ENCODE measurements around the gene TSPAN18.

TSPAN18 gene

DNA sequence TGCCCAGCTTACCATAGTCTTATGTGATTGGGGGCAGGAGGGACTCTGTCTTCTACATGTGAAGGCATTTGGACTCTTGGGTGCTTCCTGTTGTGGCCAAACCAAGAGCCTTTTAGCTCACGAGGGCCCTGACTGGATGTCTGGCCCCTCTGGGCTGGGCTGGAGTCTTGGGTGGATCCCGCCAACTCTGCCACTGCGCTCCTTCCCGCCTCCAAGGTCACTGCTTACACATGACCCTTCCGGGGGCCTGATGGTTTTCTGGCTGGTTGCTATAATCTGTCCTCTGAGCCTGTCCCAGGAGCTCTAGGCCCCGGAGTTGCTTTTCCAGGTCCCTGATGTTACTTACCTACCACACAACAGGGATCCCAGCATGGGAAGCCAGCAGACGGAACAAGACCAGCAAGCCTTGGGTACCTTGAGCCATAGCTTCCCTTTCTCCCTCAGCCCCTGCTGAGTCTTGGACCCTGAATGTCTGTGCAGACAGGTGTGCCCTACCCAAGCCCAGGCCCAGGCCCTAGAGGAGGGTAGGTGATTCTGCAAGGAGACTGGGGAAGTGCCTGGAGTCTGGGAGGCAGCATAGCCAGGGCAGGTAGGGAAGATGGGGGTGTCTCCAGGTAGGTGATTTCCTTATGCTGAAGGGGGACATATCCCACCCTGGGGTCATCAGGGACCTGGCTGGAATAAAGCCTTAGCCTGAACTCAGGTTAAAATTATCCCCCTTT lies 100.3 kb downstream of the TSPAN18 start:
- DNase-seq: no peak

DNA sequence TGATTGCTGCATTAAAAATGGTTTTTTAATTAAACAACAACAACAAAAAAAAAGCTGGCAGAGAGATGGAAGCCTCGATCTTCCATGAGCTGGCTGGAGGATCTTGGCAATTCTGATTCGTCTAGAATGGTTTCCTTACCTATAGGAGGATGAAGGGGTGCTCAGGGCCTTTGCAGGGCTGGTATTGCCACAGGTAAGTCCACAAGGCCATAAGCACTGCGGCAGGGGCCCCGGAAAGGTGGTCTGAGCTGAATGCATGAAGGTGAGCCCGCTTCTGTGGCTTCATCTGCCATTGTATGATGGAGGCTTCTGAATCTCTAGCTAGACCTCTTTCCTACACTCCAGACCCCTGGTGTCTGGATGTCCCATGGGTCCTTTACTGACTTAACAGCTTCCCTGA lies 101.5 kb downstream of the TSPAN18 start:
- no peak for DNase-seq

DNA sequence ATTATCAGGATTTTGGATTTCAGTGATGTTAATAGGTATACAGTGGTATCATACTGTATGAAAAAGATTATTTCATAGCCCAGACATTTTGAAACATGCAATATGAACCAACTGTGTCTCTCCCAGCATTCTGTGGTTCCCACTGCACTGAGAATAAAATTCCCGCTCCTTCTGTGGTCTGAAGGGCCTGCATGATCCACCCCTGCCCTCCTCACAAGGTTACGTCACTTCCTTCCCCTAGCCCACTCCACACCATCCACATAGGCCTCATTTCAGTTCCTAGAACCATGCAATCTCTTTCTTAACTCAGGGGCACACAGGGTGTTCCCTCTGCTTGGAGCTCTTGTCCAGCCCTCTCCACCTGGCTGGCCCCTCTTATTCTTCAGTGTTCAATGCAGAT lies 103.1 kb downstream of the TSPAN18 start:
- DNase-seq: no peak

DNA sequence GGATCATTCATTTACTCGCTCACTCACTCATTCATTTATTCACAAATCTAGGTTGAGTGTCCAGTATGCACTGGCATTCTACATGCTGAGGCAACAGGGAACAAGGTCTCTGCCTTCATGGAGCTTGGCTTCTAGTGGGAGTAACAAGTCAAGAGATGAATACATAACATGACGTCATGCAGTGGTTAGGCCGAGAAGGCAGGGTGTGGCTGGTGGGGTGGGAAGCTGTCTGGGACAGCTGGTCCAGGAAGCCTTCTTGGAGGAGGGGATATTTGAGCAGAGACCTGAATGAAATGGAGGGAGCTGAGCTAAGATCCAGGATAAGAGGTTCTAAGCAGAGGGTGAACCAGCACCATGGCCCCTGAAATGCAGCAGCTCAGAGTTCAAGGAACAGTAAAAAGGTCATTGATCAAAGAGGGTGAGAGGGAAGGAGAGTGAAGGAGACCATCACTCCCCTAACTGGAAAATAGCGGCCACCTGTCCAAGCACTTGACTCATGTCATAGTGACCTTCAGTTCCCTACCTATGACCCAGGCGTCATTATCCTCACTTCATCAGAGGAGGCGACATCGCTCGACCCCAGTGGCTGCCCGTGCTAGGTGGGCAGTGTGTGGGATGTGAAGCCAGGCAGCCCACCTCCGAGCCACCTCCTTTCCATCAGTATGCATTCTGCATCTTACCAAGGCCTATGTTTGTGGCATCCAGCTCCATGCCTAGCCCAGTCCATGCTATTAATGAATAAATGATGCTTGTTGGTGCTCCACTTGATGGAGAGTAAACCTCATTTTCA lies 105.0 kb downstream of the TSPAN18 start:
- no peak for DNase-seq

DNA sequence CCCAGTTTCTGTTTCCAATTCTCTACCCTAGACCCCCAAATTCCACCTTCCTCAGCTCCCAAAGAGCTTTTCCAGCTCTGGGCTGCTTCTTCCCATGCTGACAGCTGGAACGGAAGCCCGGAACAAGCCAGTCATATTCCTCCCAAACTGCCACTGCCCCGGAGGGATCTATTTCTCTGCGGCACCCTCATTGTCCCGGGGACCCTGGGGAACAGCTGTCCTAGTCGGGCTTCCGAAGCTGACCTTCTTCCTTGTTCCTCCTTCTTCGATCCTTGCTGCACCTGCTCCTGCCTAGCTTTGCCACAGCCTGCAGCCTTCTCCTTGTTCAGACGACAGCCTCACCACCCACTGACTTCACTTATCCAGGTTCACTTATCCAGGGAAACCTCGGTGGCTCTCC lies 105.7 kb downstream of the TSPAN18 start:
- DNase-seq: no peak

DNA sequence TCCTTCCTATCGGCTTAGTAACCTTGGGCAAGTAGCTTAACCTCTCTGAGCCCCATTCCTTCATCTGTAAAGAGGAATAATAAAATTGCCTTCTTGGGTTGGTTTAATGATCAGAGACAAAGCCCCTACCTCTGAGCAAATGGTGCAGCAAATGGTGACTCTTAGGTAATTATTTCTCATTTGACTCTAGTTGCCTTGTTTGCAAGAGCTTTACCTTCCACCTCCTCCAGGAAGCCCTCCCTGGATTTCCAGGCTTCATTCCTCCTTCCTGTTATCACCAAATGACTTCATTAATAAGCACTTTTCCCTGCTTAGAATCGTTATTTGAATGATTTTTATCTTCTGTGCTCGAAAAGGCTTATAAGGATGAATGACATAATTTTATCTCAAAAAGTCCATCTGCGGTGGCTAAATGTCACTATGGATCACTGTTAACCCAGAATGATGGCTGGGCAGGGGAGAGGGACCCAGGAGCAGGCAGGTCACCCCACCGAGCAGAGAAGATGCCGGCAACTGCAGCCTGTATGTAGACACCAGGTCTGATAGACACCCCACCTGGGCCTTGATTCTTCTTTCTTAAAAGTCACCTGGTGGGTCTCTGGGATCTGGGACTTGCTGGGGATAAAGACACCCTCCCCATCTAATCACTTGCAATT lies 106.6 kb downstream of the TSPAN18 start:
- DNase-seq: no peak

DNA sequence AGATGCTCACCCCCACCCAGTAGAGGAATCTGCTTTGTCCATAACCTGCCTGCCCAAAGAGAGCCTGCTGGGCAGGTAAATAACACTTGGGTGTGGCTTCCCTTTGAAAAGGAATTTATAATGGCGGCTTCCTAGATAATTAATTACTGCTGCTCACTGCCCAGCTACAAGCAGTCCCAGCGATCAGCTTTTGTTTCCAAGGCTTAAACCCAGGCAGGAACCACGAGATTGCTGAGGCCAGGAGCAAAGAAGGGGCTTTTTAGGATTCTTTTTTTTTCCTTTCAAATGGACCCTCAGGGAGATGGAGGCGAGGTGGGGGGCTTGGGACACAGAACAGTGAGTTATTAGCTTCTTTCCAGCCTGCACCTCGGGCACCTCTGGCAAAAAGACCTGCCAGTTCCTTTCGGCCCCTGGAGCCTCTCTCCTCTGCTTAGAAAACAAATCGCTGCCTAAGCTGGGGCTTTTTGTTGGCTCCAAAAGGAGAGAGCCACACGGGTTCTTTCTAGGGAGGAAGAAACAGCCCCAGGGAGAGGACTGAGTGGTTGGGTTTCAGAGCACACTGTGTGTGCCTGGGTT lies 107.2 kb downstream of the TSPAN18 start:
- DNase-seq: no peak

DNA sequence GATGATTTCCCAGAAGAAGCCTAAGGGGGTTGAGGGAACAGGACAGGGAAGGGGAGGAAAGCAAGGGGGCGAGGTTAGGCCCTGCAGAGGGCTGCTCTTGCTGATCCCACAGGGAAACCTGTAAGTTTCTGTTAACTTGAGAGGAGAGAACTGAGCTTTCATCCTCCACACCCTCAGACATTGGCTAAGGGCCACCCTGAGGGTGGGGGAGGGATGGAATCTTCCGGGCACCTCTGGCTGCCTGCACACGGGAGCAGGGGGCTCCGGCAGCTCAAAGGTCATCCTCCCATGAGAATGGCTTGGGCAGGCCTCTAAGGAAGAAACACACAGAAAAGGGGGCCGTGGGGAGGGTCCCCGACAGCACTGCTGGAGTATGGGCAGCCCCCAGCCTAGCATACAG lies 108.1 kb downstream of the TSPAN18 start:
- no peak for DNase-seq

DNA sequence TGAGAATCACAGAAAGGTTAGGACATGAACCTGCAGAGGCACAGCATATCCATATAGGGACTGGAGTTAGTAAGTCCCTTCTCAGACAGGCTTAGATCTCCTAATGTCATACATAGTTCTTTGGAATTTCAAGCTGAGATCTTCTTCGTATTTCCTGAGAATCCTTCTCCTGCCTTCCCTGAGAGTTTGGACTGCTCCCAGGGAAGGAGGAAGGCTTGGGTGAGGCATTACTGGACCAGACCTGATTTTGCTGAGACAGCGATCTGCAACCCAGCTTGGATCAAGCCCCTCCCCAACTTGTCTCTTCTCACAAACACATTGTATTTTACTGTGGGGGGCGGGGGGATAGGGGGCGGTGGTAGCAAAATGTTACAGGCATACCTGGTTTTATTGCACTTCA lies 108.5 kb downstream of the TSPAN18 start:
- DNase-seq: no peak

DNA sequence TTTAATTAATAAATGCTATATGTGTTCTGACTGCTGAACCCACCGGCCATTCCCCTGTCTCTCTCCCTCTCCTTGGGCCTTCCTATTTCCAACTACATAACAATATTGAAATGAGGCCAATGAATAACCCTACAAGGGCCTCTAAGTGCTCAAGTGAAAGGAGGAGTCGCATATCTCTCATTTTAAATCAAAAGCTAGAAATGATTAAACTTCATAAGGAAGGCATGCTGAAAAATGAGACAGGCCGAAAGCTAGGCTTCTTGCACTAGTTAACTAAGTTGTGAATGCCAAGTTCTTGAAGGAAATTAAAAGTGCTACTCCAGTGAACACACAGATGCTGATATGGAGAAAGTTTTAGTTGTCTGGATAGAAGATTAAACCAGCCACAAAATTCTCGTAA lies 109.2 kb downstream of the TSPAN18 start:
- no peak for DNase-seq

DNA sequence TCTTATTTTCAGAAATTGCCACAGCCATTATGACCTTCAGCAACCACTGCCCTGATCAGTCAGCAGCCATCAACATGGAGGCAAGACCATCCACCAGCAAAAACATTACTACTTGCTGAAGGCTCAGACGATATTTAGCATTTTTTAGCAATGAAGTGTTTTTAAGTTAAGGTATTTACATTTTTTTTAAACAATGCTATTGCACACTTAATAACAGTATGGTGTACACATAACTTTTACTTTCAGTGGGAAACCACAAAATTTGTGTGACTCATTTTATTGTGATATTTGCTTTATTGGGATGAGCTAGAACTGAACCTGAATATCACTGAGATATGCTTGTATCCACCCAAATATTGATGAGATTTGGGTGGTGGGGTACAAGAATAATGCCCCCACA lies 110.9 kb downstream of the TSPAN18 start:
- no peak for DNase-seq

DNA sequence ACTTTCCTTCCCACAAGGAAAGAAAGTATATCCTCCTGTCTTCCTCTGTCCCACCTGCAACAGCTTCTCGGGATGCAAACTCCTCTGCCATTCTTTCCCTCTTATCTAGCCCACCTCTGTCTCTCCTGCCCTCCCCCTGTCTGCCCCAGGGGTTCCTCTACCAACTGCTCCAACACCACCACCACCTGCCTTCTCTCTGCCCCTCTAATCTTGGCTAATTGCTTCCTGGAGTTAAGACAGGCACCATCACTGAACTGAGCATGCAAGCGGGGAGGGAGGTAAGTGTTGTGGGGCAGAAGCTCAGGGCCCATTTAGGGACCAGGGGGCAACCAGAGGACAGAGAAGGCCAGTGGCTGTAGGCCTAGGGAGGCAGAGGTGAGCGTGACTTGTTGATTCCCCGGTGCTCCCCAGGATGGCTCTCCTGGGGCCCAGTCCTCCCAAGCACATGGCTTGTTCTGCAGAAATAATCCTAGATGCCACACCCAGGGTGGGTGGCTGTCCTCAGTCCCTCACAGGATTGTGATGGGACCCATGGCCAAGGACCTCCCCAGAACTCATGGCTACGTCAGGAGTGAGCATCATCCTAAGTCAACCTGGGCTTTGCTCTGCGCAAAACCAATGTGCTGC lies 112.8 kb downstream of the TSPAN18 start:
- DNase-seq: no peak

DNA sequence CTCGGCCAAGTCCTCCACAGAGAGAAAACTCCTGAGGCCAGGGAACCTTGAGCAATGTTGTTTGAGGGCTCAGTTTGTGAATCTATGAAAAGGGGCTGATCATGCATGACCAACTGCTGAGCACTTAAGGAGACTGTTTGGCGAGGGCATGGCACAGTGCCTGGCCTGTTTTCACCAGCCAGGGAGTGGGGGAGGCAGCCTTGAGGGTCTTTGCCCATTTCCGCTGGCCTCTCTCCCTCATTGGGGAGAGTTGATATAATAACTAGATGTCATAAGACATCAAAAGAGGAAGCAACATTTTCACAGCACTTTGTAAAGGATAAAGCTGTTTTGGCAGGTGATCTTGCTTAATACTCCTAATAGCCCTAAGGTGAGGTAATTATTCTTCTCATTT lies 113.3 kb downstream of the TSPAN18 start:
- DNase-seq: no peak

DNA sequence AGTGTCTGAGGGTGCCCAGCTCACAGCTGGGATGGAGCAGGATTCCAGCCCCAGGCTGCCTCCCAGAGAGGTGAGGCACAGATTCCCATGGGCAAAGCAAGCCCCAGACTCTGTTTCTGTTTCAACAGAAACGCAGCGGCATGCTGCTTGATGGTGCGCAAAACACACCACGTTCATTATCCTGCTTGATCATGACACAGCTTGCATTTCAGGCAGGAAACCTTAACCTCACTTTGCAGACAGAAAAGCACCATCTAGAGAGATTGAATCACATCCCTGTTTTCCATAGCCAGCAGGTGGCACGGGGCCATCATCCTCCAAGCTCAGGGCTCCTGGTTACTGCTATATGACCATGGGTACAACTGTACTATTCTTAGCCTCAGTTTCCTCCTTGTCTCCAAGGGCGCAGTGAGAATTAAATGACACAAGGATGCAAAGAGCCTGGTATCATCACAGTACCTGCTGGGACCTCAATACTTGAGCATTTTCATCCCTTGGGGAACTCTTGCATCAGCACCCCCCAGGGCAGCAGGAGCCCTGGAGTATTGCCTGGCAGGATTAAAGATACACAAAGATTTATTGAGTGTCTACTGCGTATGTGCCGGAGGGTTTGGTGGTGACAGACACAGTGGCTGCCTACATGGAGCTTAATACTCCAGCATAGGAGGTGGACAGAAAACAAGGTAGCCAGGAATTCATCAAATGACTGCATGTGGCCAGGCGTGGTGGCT lies 113.9 kb downstream of the TSPAN18 start:
- DNase-seq: no peak

DNA sequence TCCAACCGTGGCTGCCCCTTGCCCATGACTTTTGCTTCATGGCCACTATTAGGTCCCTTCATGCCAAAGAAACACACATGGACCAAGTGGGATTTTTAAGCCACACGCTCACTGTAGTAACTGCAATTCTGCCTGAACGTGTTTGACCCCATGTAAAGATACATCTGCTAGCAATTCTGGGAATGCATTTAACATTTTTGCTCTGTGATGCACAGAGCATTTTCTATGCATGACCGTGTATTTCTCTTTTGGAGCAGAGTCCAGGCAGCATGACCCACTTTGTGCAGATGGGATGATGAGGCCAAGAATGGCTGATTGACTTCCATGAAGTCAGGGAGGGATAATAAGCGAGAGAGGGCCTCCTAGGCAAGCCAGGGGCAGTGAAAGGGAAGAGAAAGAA lies 115.5 kb downstream of the TSPAN18 start:
- DNase-seq: no peak

DNA sequence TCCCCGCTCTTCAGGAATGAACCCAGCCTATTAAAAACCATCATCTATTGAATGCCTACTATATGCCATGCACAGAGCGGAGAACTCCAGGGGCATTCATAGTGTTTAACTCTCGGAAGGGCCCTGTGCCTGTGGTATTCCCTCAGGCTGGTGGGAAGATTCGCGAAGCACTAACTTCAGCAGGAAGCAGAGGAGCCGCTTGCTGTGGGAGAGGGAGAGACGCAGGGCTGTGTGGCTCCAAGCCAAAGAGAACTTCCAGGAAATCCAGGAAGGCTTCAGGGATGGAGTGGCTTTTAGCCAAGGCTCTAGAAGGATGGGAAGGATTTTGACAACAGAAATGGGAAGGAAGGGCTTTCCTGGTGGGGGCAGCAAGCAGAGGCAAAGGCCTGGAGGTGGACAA lies 120.1 kb downstream of the TSPAN18 start:
- no peak for DNase-seq

DNA sequence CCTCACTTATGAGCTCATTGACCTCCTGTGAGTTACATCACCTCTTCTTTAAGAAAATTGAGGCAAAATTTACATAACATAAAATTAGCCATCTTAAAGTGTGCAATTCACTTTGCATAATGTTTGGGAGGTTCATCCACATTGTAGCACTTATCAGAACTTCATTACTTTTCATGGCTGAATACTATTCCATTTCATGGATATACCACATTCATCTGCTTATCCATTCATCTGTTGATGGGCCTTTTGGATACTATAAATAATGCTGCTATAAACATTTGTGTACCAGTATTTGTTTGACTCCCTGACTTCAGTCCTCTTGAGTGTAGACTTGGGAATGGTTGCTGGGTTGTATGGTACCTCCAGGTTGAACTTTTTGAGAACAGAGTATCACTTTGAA lies 120.6 kb downstream of the TSPAN18 start:
- DNase-seq: no peak

DNA sequence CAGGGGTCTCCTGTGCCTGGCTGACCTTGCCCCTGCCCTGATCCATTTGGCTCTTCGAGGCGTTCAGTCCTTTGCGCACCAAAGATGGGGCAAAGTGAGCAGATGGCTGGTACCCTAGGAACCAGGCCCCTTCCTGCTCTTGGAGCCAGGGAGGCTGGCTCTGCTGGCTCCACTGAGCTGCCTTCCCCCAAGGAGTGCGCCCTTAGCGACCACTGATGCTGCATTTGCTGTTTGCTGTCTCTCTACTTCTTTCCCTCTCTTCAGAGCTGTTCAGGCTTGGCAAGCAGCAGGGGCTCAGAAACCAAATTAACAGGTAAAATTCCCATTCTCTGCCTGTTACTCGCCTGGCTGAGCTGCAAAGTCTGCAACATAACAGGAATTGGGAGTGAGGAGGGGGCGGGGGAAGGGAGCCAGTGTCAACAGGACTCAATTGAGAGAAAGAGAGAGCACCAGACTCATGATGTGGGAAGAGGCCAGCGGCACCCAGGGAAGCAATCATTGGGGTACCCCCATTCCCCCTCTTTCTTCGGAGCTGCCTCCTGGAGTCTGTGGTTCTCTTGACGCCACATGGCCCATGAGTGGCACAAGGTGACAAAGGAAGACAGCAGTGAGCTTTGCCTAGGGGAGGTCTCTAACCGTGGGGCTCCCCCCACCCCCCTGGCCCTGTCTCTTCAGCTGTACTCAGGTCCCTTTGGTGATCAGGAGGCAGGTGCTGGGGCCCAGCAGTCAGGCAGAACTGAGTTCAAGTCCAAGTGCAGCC lies 121.6 kb downstream of the TSPAN18 start:
- no peak for DNase-seq

DNA sequence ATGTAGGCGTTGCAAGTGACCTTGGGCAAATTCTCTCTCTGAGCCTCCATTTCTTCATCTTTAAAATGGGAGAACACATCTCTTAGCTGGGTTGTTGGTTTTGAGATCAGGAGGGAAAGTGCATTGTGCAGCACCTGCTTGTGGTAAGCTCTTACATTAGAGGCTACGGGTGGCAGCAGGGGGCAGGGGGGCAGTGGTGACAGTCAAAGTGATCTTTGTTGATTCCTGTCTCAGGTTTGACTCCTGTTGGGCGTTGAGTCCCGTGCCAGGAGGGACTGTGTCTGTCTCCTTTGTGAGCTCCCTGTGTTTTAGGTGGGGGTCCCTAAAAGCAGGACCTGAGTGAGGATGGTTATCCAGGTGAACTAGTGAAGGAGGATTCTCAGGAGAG lies 122.2 kb downstream of the TSPAN18 start:
- no peak for DNase-seq

DNA sequence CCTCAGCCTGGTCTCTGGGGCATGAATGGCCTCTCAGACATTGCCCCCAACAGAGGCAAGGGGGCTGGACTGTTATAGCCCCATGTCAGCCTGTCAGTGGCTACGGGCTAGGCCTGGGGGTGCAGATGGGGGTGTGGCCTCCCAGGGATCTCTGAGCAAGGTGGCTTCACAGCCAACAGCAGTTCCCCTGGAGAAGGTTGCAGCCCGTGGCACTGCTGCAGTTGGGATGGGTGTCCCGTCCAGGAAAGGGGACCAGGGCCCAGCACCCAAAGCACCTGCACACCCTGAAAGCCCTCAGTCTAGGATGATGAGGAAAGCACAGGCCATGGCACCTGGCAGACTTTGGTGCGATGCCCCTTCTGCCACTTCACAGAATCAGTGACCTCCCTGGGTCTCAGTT lies 122.7 kb downstream of the TSPAN18 start:
- no peak for DNase-seq

DNA sequence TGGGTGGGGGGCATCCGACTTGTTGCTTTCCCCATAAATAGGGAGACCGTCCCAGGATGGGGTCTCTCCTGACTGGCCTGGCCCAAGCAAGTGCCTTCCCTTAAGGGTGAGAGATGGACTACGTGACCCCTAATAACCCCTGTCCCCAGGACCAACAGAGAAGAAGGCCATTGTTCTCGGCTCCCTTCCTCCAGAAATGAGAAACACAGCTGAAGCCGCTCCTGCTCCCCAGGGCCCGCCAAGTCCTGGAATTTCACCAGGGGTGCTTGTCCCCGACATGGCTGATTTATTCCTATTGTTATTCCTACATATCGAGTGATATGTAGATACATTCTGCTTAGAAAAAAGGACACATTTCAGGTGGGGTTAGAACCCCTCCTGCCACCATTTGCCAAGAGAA lies 123.2 kb downstream of the TSPAN18 start:
- no peak for DNase-seq

DNA sequence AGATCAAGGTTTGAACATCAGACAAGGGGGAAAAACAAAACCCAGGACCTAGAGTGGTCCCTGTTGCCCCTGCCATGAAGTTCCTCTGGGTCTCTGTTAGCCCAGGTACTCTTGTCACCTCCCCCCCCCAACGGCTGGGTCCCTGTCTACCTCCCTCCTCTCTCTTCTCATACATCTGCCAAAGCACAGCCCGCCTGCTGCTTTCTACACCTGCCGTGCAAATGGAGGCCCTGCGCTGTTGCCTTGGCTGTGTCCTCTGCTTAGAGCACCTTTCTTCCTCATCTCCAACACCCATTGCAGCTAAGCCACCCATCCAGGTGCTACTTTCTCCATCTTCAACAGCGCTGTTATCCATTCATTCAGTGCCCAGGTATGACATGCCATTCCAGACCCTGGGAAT lies 124.7 kb downstream of the TSPAN18 start:
- no peak for DNase-seq

Measured in T-helper 1 cell (primary cell).